Body of pancreas (tissue), 4 donors: ENCODE data around the gene CREBL2.

Experiments
- POLR2A ChIP-seq, 3 donors: fragments of 450-650 bp; IDR thresholded peaks; one replicate each; pipeline ENCODE4 v1.6.1; 2016; ENCODE audit warnings: antibody characterized with exemption in 3 of 3, mild to moderate bottlenecking in 2 of 3
- TF ChIP-seq, protein P1 (sequence below), 7 experiments: fragments of 450-650 bp in 4 of 7; fragments of 200-600 bp in 3 of 7; sonication (generic) in 3 of 7; IDR thresholded peaks; one replicate each; pipeline ENCODE4 v1.5.1; 2016 to 2019; ENCODE audit warnings: antibody characterized with exemption in 7 of 7

DNA sequence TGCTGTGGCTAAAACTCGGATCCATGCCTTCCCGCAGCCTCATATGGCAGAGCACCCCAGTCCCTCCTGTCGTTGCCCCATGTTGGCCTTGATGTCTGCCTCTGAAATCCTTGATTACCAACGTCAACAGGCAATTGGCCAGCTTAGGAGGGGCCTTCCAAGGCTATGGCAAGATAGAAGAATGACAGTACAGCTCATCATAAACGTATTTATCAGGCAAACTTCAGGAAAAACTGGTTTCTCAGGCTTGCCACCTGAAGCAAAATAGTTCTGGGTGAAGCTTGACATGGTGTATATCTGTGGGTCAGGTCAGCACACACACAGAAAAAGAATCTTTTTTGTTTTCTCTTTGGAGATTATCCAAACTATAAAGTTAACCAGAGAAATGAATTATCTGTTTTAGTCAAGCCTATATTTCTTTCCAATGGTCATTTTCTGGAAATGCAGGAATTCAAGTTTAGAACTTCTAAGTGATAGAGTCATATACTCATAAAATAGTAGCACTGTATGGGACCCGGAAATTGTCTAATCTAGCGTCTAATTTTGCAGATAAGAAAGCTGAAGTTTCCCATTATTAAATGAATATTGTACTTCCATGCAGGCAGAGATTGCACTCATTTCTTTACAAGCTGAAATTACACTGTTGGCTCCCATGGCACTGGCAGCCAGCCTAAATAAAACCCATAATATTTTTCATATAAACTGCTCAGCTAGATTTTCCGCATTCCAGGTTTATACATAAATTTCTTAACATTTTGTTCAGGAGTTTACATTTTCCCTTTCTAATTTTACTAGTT is 24.6 kb upstream of the CREBL2 start:
- TF ChIP-seq, protein P1, sequence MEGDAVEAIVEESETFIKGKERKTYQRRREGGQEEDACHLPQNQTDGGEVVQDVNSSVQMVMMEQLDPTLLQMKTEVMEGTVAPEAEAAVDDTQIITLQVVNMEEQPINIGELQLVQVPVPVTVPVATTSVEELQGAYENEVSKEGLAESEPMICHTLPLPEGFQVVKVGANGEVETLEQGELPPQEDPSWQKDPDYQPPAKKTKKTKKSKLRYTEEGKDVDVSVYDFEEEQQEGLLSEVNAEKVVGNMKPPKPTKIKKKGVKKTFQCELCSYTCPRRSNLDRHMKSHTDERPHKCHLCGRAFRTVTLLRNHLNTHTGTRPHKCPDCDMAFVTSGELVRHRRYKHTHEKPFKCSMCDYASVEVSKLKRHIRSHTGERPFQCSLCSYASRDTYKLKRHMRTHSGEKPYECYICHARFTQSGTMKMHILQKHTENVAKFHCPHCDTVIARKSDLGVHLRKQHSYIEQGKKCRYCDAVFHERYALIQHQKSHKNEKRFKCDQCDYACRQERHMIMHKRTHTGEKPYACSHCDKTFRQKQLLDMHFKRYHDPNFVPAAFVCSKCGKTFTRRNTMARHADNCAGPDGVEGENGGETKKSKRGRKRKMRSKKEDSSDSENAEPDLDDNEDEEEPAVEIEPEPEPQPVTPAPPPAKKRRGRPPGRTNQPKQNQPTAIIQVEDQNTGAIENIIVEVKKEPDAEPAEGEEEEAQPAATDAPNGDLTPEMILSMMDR (IDR thresholded peaks at IDR 0.05) = no peak
- TF ChIP-seq POLR2A (IDR thresholded peaks at IDR 0.05) = no peak
